GM21786 (cell line): ENCODE results near the gene TAPBPL.
A peak's percentile ranks its signal among the peaks of the same experiment; 100 is the strongest.
"Not testable (repeated sequence)": the region's sequence is repeated elsewhere in the genome, so short reads cannot be mapped to it uniquely, and the experiment has no call there.

ENCODE experiments used
- ATAC-seq: cut with Tn5 transposase; IDR thresholded peaks from one replicate; pipeline ENCODE4 v1.9.1; 2021; ENCODE audit not compliant: unreplicated experiment

Gene TAPBPL, protein sequence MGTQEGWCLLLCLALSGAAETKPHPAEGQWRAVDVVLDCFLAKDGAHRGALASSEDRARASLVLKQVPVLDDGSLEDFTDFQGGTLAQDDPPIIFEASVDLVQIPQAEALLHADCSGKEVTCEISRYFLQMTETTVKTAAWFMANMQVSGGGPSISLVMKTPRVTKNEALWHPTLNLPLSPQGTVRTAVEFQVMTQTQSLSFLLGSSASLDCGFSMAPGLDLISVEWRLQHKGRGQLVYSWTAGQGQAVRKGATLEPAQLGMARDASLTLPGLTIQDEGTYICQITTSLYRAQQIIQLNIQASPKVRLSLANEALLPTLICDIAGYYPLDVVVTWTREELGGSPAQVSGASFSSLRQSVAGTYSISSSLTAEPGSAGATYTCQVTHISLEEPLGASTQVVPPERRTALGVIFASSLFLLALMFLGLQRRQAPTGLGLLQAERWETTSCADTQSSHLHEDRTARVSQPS

DNA sequence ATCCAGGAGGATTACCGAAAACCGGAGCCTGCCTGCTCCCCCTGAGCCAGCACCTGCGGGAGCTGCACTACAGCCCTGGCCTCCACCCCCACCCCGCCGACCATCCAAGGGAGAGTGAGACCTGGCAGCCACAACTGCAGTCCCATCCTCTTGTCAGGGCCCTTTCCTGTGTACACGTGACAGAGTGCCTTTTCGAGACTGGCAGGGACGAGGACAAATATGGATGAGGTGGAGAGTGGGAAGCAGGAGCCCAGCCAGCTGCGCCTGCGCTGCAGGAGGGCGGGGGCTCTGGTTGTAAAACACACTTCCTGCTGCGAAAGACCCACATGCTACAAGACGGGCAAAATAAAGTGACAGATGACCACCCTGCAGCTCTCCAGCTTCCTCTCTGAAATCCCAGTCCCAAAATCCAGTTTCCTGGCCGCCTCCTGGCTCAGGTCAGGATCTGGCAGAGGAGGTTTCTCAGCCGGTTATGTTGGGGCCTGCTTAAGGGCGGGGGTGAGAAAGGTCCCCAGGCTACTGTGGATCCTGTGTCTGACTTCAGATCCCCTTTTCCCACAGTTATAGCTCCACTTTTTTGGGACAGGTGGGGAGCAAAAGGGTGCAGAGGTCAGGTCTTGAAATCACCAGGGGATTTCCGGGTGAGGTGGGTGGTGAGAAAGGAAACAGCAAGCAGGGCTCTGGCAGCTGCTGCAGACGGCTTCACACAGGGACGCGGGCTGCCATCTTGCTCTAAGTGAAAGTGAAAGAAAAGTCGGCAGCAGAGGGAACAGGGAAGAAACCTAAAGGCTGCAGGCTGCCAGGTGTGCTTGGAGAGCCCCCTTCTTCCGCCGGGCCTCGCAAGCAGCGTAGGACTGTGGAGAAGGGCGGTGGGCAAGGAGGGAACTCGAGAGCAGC is at the start of gene TAPBPL:
Gene TAPBPL (plus strand): TSS at position 695 of the 897 bp plus-strand sequence. CDS start 207 bp downstream, outside the sequence.
- ATAC-seq: peak; percentile 61

DNA sequence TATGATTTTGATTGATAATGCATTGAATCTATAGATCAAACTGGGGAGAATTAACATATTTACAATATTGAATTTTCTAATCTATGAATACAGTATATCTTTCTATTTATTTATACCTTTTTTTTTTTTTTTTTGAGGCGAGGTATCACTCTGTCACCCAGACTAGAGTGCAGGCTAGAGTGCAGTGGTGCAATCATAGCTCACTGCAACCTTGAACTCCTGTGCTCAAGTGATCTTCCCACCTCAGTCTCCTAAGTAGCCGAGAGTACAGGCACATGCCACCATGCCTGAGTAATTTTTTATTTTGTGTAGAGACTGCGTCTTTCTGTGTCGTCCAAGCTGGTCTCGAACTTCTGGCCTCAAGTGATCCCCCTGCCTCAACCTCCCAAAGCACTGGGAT is 47.5 kb upstream of the TAPBPL start:
- ATAC-seq: no peak

DNA sequence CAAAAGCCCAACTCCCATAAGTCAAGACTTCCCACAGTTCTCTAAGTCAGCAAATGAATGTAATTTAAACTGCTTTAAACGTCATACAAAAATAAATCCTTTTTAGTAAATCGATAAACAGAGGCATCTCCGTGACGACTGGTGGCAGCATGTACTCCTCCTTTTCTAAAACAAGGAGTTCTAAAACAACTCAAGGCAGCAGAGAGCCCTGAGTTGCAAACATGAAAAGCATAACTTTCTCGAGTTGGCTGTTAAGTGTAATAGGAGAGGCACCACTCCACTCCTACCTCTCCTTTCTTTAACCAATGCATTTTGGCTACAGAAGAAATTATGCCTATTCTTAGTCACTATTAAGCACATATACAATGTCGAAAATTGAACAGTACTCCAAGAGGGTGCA is 45.9 kb upstream of the TAPBPL start:
- ATAC-seq: no peak

DNA sequence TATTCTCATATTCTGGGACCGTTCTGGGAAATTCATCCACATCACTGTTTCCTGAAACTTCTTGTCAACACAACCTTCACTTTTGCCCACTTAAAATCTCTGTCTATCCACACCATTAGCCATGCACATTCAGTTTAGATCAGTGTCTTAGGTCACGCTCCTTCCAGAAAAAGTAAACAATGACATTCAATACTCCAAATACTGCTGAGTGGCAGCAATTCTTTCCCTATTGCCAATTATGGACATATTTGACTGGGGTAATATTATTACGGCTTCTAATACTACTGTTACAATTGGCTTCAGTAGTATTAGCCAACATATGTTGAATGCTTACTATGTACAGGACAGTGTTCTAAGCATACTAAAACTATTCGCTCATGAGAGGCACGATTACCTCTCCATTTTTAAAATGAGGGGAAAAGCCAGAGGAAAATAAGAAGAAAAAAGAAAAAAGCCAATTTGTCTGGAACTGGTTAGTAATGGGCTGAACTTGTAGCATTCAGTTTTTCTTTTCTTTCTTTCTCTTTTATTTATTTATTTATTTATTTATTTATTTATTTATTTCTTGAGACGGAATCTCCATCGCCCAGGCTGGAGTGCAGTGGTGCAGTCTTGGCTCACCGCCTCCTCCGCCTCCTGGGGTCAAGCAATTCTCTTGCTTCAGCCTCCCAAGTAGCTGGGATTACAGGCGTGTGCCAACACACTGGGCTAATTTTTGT is 44.4 kb upstream of the TAPBPL start:
- ATAC-seq: no peak

DNA sequence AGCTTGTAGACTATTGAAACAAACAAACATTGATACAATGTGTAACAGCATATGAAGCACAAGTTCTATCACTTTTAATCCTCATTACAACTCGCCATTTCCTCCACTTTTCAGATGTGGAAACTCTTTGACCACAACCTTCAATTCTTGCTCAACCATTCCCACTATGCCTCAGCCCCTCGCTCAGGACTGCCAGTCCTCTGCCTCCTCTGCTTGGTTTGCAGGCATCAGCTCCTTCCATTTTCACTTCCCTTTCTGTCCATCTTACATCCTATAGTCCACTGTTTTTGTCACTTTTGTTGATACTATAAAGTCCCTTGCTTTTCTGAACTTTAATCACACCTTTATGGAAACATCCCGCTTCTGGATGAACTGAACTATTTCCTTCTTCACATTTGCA is 35.2 kb upstream of the TAPBPL start:
- ATAC-seq: no peak

DNA sequence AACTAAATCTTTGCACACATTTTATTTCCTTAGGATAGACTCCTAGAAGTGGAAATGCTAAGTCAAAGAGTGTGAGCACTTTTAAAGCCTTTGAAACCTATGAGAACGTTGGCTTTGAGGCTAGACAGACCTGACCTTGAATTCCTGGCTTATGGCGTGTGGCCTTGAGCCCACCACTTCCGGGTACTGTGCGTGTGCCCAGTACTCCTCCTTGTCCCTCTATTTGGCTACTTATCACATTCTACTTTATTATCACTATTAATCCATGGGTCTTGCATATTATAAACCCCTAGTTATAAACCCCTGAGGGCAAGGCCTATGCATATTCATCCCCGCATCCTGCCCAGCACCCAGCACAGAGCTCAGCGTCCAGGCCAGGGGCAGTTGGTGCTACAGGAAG is 33.0 kb upstream of the TAPBPL start:
- no peak for ATAC-seq

DNA sequence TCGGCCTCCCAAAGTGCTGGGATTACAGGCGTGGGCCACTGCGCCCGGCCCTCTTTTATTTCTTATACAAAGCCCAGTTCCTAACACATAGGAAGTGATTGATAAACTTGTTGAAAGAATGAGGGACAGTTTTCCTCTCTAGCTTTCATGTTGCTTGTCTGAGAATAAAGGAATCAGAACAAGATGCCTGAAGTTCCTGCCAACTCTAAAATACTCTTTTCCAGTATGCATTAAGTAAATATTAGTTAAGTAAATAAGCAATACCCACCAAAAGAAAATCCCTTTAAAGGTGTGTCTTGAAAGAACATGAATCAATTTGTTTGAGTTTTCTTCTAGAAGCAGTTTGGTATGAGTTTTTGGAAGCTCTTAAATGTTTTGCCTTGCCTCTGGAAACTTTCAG is 31.5 kb upstream of the TAPBPL start:
- ATAC-seq: no peak

DNA sequence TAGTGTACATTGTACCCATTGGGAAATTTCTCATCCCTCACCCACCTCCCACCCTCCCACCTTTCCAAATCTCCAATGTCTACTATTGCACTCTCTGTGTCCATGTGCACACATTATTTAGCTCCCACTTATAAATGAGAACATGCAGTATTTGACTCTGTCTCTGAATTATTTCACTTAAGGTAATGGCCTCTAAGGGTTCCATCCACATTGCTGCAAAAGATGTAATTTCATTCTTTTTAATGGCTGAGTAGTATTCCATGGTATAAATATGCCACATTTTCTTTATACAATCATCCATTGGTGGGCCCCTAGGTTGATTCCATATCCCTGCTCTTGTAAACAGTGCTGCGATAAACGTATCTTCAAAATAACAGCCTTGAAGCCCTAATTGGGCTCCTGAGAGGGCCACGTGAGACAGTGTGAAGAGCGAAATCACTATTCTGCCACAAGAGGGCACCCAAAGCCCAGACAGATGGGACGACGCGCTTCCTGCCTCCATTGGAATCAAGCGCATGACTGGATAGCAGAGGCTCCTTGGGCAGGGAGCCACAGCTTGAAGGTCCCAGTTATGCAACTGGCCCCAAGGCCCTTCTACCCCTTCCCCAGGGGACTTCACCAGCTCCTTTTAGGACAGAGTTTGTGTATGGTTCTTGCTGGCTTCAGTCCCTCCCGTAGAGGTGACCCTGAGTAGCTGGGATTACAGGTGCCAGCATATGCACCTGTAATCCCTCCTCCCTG is 28.4 kb upstream of the TAPBPL start:
- ATAC-seq: peak; percentile 36

DNA sequence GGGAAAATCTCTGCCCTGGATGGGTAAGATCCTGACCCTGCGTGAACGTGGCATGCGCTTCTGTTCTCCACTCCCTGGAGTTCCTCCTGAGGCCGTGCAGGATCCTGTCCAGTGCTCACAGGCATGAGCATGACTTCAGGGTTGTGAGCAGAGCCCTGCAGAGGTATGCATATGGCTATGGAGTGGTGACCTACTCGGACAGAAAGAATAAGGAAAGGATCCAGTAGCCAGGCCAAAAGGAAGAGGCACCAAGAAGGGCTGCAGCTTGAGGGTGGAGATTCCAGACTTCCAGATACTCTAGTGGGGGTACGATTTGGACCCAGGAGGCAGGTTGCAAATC is 27.9 kb upstream of the TAPBPL start:
- no peak for ATAC-seq

DNA sequence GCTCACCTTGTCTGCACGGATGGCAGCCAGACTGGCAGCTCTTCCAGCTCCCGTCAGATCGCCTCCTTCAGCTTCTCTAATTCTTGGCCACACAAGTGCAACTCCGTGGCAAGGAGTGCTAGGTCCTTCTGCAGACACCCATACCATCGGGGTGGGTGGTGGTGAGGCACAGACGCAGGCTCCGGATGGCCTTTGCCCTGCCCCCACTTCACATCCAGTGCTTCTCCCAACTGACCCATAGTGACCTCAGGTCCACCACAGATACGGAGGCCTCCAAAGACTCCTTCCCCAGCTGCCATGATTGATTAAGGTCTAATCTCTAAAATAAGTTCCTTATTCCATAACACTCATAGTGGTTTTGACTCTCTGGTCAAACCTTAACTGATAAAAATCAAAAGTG is 27.0 kb upstream of the TAPBPL start:
- no peak for ATAC-seq

DNA sequence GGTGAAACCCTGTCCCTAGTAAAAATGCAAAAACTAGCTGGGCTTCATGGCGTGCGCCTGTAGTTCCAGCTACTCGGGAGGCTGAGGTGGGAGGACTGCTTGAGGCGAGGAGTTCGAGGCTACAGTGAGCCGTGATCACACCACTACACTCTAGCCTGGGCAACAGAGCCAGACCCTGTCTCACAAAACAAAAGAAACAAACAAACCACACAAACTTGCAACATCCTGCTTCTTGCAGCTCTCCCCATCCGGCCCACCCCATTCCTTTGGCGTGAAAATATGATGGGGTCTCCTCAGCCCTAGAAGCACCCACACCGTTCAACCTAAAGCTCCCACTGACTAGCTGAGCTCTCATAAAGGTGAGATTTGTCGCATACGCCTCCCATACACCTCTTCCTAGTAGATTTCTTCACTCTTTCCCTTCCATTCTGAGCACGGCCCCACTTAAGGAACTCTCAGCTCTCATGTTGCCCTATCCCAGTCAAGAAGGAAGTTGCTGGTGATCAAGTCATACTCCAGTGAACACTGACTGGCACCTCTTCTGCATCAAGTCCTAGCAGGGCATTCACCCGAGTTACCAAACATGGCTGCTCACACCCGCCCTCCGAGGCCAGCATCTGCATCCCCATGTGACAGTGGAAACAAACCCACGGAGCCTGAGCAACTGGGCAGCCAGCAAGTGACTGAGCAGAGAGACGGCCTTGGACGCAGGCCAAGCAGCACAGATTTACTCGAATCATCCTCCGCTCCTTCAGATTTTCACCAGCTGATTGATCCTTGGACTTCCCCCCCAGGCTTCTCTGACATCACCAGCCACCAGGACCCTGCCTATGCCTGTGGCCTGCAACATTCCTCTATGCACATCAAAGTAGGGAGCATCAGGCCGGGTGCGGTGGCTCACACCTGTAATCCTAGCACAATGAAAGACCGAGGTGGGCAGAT is 26.0 kb upstream of the TAPBPL start:
- no peak for ATAC-seq

DNA sequence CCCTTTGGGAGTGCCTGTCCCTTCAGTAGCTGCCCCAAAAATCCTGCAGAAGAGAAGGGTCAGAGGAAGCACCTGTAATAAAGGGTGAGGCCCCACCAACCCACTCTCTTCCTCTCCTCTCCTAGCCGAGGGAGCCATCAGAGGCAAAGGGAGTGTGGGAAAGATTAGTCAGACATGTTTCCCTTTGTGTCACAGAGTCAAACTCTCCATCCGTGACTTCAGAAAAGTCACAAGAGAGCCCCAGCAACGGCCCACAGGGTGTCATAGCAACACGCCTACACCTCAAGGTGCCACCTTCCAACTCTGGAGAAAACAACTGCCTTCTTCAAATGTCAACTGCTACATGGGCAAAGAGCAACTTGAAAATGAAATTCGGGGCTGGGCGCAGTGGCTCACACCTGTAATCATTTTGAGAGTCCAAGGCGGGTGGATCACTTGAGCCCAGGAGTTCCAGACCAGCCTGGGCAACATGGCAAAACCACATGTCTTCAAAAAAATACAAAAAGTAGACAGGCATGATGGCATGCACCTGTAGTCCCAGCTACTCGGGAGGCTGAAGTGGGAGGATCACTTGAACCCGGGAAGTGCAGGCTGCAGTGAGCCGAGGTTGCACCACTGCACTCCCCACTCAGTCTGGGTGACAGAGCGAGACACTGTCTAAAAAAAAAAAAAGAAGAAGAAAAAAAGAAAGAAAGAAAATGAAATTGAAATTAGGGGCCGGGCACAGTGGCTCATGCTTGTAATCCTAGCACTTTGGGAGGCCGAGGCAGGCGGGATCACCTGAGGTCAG is 24.8 kb upstream of the TAPBPL start:
- peak; percentile 63 for ATAC-seq

DNA sequence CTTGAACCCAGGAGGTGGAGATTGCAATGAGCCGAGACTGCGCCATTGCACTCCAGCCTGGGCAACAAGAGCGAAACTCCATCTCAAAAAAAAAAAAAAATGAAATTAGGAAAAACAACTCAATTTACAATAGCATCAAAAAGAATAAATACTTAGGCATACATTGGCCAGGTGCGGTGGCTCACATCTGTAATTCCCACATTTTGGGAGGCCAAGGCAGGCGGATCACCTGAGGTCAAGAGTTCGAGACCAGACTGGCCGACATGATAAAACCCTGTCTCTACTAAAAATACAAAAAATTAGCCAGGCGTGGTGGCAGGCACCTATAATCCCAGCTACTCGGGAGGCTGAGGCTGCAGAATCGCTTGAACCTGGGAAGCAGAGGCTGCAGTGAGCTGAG is 24.0 kb upstream of the TAPBPL start:
- not testable (repeated sequence) for ATAC-seq

DNA sequence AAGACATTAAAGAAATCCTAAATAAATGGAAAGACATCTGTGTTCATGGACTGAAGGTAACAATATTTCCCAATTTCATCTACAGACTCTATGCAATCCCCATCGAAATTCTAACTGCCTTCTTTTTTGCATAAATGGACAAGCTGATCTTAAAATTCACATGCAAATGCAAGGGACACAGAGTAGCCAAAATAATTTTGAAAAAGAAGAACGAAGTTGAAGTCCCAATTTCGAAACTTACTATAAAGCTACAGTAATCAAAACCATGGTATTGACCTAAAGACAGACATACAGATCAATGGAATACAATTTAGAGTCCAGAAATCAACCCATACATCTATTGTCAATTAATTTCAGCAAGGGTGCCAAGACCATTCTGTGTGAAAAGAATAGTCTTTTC is 23.5 kb upstream of the TAPBPL start:
- no peak for ATAC-seq

DNA sequence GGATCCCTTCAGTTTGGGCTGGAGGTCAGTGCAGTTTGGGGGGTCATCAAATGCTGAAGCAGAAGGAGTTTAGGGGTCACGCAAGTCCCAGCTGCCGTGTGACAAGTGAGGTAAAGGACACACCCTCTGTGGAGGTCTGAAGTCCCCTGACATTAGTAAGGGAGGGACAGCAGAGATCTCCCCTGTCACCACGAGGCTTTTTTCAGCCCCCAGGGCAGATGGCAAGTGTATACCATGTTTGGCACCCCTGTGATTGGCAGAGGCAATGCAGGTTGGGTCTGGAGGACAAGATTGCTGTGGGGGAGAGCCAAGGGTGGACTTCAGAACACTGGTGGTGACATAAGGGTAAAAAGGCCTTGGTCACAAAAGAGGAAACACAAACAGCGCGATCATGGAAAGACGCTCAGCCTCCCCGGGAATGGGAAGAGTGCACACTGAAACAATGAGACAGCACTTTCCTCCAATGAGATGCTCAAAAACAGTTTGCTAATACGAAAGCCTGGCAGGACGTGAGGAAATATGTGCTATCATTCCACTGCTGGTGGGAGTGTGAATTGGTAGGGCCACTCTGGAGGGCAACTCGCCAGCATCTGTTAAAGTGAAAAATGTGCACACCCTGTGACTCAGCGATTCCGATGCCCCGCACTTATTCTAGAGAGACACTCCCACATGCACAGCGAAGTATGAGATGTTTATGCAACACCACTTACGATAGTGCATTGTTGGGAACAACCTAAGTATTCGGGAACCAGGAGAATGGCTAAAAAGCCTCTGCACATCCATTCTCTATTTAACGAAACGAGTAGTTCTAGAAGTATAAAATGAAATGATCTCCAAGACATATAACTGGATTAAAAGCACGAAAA is 21.5 kb upstream of the TAPBPL start:
- ATAC-seq: no peak

DNA sequence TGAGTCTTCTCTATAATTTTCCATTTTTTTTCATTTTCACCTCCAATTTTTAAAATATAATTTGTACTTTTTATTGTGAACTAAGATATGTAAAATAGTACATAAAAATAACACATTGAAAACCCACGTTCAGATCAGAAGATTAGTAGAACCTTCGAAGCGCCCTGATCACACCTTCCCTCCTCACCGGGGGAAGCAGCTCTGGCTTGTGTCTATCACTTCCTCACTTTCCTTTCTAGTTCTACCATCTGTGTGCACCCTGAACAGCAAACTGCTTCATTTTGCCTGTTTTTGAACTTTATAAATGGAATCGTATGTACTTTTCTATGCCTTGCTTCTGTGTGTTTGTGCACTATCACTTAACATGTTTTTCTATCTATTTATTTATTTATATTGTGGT is 18.9 kb upstream of the TAPBPL start:
- ATAC-seq: no peak

DNA sequence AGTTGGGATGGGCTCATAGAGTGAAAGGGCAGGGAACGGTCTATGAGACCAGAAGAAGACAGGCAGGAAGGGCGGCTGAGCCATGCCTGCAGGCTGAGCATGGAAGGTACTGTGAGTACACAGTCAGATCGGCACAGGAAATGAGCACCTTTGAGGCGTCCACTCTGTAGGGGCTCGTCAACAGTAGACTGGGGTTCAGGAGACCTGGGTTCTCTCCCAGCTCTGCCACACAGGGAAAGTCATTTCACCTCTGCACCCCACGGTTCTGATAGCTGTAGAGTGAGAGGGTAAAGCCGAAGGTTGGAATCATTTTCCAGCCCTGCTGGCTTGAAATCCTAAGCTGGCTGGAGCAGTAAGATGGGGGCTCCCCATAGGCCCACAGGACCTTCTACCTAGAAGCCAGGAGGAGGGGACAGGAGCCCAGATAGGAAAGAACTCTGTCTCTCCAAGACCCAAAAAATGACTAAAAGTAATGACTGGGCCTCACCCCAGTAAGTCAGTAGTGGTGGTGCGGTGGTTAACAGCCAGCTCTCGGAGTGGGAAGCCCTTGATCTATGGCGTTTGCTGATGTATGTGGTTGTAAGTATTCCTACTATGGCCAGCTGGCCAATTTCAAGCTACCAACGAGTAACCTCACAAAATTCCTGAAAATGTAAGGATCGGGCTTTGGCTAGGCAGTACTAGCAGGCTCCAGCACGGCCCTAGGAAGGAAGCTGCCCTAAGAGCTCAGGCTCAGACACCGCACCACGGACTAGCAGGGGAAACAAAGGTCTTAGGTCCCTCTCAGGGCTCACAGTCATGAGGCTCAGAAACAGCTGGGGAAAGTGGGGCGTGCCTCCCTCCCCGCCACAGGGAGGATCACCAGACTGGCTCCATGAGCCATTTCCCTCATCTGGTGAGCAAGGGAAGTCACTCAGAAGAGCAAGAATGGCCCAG is 17.4 kb upstream of the TAPBPL start:
- ATAC-seq: no peak
